Measurements from ENCODE around the gene DISC1.

The DISC1 gene

DNA sequence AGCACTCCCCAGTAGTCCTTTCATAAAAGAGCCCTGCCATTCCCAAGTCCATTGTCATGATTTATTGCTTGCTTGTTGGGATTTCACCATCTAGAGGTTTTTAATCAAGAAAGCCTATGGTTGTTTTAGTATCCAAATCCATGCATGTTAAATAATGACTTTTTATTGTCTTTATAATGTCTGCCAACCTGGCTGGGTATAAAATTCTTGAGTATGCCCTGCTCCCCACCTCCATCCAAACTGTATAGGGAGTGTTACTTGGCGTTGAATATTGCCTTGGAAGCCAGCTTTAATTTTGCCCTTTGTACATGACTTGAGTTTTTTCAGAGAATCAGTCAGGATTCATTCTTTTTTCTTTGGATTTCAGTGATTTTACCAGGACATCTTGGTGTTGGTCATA is 44.2 kb downstream of the DISC1 start:
- Histone ChIP-seq H3F3A (ENCODE audit: insufficient read depth, low read length) (no peaks in the 10 kb centered on the region), H3K9ac (ENCODE audit: low read length) (no peak overlapping the region), H2AFZ (ENCODE audit: low read length) (no peak overlapping the region), H3K36me3 (ENCODE audit: insufficient read depth, low read length) (no peaks in the 10 kb centered on the region), H3K79me2 (ENCODE audit: insufficient read depth, low read length) (no peaks in the 10 kb centered on the region), H3K27me3 (ENCODE audit: insufficient read depth, low read length) (no peaks in the 10 kb centered on the region), H3K4me2 (ENCODE audit: low read length) (no peak overlapping the region), H3K27ac (ENCODE audit: low read depth, low read length, poor library complexity, severe bottlenecking) (no peak overlapping the region), H3K4me3 (ENCODE audit: low read depth, low read length, poor library complexity, severe bottlenecking) (no peak overlapping the region), H3K9me3 (ENCODE audit: low read length) (peaks cover 6% of the 10 kb centered on the region; the same call in 1 of the 2 replicates), H3K9me2 (ENCODE audit: low read depth, low read length) (no peaks in the 10 kb centered on the region), H4K20me1 (ENCODE audit: insufficient read depth, low read length) (no peaks in the 10 kb centered on the region), H3K4me1 (ENCODE audit: insufficient read depth, low read length, severe bottlenecking) (no peaks in the 10 kb centered on the region)
- no peak for TF ChIP-seq EZH2 (IDR thresholded peaks at IDR 0.05; ENCODE audit: borderline replicate concordance, low read length)
- TF ChIP-seq, protein P1, sequence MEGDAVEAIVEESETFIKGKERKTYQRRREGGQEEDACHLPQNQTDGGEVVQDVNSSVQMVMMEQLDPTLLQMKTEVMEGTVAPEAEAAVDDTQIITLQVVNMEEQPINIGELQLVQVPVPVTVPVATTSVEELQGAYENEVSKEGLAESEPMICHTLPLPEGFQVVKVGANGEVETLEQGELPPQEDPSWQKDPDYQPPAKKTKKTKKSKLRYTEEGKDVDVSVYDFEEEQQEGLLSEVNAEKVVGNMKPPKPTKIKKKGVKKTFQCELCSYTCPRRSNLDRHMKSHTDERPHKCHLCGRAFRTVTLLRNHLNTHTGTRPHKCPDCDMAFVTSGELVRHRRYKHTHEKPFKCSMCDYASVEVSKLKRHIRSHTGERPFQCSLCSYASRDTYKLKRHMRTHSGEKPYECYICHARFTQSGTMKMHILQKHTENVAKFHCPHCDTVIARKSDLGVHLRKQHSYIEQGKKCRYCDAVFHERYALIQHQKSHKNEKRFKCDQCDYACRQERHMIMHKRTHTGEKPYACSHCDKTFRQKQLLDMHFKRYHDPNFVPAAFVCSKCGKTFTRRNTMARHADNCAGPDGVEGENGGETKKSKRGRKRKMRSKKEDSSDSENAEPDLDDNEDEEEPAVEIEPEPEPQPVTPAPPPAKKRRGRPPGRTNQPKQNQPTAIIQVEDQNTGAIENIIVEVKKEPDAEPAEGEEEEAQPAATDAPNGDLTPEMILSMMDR (IDR thresholded peaks at IDR 0.05; ENCODE audit: low read length): no peak

DNA sequence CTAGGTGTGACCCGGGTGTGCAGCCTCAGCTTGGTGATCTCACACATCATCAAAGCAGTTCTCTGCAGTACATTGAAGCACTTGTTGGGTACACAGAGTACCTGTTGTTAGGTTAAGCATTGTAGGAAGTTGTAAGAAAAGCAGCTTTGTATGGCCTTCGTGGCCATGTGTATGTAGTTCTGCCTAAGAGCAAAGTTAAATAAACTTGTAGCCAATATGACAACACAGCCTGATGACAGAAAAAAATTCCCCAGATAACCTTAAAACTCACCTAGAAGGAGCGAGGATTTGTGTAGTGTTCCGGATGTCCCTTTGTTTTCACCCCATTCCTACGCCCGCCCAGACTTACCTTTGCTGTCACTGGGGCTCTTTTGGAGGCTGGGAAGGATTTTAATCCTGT is 48.0 kb downstream of the DISC1 start:
- Histone ChIP-seq H3F3A (ENCODE audit: insufficient read depth, low read length) (no peaks in the 10 kb centered on the region), H3K36me3 (ENCODE audit: insufficient read depth, low read length) (no peaks in the 10 kb centered on the region), H3K9me2 (ENCODE audit: low read depth, low read length) (no peaks in the 10 kb centered on the region), H3K4me2 (ENCODE audit: low read length) (no peak overlapping the region), H3K27ac (ENCODE audit: low read depth, low read length, poor library complexity, severe bottlenecking) (no peak overlapping the region), H4K20me1 (ENCODE audit: insufficient read depth, low read length) (no peaks in the 10 kb centered on the region), H3K4me1 (ENCODE audit: insufficient read depth, low read length, severe bottlenecking) (no peaks in the 10 kb centered on the region), H3K4me3 (ENCODE audit: low read depth, low read length, poor library complexity, severe bottlenecking) (no peak overlapping the region), H2AFZ (ENCODE audit: low read length) (no peak overlapping the region), H3K27me3 (ENCODE audit: insufficient read depth, low read length) (no peaks in the 10 kb centered on the region; the same call in 1 of the 2 replicates), H3K9ac (ENCODE audit: low read length) (no peak overlapping the region), H3K79me2 (ENCODE audit: insufficient read depth, low read length) (no peaks in the 10 kb centered on the region), H3K9me3 (ENCODE audit: low read length) (peaks cover 6% of the 10 kb centered on the region; the same call in 1 of the 2 replicates)
- TF ChIP-seq, protein P1 (IDR thresholded peaks at IDR 0.05; ENCODE audit: low read length): no peak
- TF ChIP-seq EZH2 (IDR thresholded peaks at IDR 0.05; ENCODE audit: borderline replicate concordance, low read length): no peak

DNA sequence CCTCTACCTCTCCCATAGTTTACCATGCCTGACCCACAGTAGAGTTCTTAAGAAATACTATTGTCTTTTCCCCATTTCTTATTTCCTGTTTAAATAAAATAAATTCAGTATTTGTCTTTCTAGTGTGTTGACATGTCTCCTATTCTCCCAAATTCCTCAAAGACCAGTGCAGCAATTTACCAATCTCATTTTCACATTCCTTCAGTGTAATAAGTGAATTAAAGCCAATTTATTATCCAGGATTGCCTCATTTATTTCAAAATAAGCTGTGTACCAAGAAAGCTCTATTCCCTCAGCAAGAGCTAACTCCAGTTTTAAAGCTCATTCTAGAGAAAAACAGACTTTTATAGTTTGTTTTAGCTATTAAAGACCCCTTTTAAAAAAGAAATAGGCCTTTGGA is 49.9 kb downstream of the DISC1 start:
- no peak for TF ChIP-seq EZH2 (IDR thresholded peaks at IDR 0.05; ENCODE audit: borderline replicate concordance, low read length)
- TF ChIP-seq, protein P1 (IDR thresholded peaks at IDR 0.05; ENCODE audit: low read length): no peak
- no peak overlapping the region for H3K4me3 ChIP-seq (ENCODE audit: low read depth, low read length, poor library complexity, severe bottlenecking)

More for the DNA sequence above, 49.9 kb downstream of the DISC1 start:
- Histone ChIP-seq H3K9me3 (ENCODE audit: low read length) (no peaks in the 10 kb centered on the region), H4K20me1 (ENCODE audit: insufficient read depth, low read length) (no peaks in the 10 kb centered on the region), H3K27ac (ENCODE audit: low read depth, low read length, poor library complexity, severe bottlenecking) (no peak overlapping the region), H3K36me3 (ENCODE audit: insufficient read depth, low read length) (no peaks in the 10 kb centered on the region), H3K9me2 (ENCODE audit: low read depth, low read length) (no peaks in the 10 kb centered on the region), H3F3A (ENCODE audit: insufficient read depth, low read length) (no peaks in the 10 kb centered on the region), H3K9ac (ENCODE audit: low read length) (no peak overlapping the region), H3K4me2 (ENCODE audit: low read length) (no peak overlapping the region), H3K4me1 (ENCODE audit: insufficient read depth, low read length, severe bottlenecking) (no peaks in the 10 kb centered on the region), H2AFZ (ENCODE audit: low read length) (no peak overlapping the region), H3K79me2 (ENCODE audit: insufficient read depth, low read length) (no peaks in the 10 kb centered on the region), H3K27me3 (ENCODE audit: insufficient read depth, low read length) (no peaks in the 10 kb centered on the region; the same call in 1 of the 2 replicates)

Data from OCI-LY1 (cell line).